Gastrocnemius medialis (tissue), 4 donors: ENCODE results near the gene HS3ST3A1. TPM values are rescaled to one million over a fixed set of nuclear protein-coding genes. Genes with fewer than 3 reads are reported as not detected.
"Not testable (repeated sequence)": the region's sequence is repeated elsewhere in the genome, so short reads cannot be mapped to it uniquely, and the experiment has no call there.

ENCODE experiments used
- ATAC-seq, 2 donors: fragments of 150-250 bp; one replicate each; pipeline ENCODE4 v1.9.1; 2016
- DNase-seq, 2 donors: peaks; one replicate each; pipeline ENCODE4 v3.0.0-alpha.2; 2019
- H3K27ac ChIP-seq, 4 donors: fragments of 200-600 bp; sonication (generic); 1 replicate in 1 of 4; 2 replicates in 3 of 4; pipeline ENCODE4 v1.5.1; 2016 to 2018; ENCODE audit warnings: mild to moderate bottlenecking in 2 of 4, moderate library complexity in 1 of 4
- H3K27me3 ChIP-seq, 3 donors: fragments of 200-600 bp; sonication (generic) in 2 of 3; 1 replicate in 1 of 3; 2 replicates in 2 of 3; pipeline versions ENCODE4 v1.5.1 to v1.6.0; 2016 to 2019; ENCODE audit warnings: mild to moderate bottlenecking in 1 of 3, moderate library complexity in 1 of 3
- H3K36me3 ChIP-seq, 2 donors: fragments of 200-600 bp; sonication (generic) in 1 of 2; one replicate each; pipeline ENCODE4 v1.5.1; 2017 to 2018
- H3K4me1 ChIP-seq, 2 donors: fragments of 200-600 bp; sonication (generic) in 1 of 2; one replicate each; pipeline ENCODE4 v1.5.1; 2016 to 2017; ENCODE audit warnings: mild to moderate bottlenecking in 2 of 2
- H3K4me3 ChIP-seq, 4 donors: fragments of 200-600 bp; sonication (generic) in 3 of 4; 1 replicate in 1 of 4; 2 replicates in 3 of 4; pipeline ENCODE4 v1.5.1; 2016 to 2019; ENCODE audit warnings: mild to moderate bottlenecking in 2 of 4
- H3K9me3 ChIP-seq, 3 donors: fragments of 200-600 bp; sonication (generic) in 2 of 3; 1 replicate in 1 of 3; 2 replicates in 2 of 3; pipeline ENCODE4 v1.5.1; 2016 to 2019
- CTCF ChIP-seq, 5 experiments: fragments of 450-650 bp in 3 of 5; fragments of 200-600 bp in 2 of 5; sonication (generic) in 2 of 5; IDR thresholded peaks in 4 of 5; conservative IDR thresholded peaks in 1 of 5; 1 replicate in 4 of 5; 2 replicates in 1 of 5; pipeline ENCODE4 v1.5.1; 2016 to 2019; ENCODE audit warnings: antibody characterized with exemption in 5 of 5, mild to moderate bottlenecking in 3 of 5, moderate library complexity in 3 of 5
- POLR2A ChIP-seq, 2 donors: fragments of 450-650 bp; IDR thresholded peaks; one replicate each; pipeline ENCODE4 v1.6.1; 2017; ENCODE audit warnings: antibody characterized with exemption in 2 of 2, mild to moderate bottlenecking in 2 of 2, moderate library complexity in 2 of 2
- in situ Hi-C, 4 donors: fragments of 200-750 bp; cut with MboI; loops; one replicate each; pipeline versions ENCODE4 v1.15.0 to v1.8.0; 2017; ENCODE audit warnings: low sequenced_read_pairs in 4 of 4
- intact Hi-C: fragments of 100-400 bp; cut with DNase I; formaldehyde crosslinking; loops from one replicate; pipeline ENCODE4 v1.15.1; 2023; ENCODE audit warnings: low total_unique reads
- total RNA-seq, 4 donors: library from RNA; depleted of rRNA; stranded (reverse); fragments of >200 nt; gene quantifications; one replicate each; pipeline versions ENCODE4 v1.1.0 to v1.2.3, GENCODE V29; 2016

The HS3ST3A1 gene
- total RNA-seq, 4 donors from 2014 or later: 0.23 to 1.4 (median 0.85) TPM

DNA sequence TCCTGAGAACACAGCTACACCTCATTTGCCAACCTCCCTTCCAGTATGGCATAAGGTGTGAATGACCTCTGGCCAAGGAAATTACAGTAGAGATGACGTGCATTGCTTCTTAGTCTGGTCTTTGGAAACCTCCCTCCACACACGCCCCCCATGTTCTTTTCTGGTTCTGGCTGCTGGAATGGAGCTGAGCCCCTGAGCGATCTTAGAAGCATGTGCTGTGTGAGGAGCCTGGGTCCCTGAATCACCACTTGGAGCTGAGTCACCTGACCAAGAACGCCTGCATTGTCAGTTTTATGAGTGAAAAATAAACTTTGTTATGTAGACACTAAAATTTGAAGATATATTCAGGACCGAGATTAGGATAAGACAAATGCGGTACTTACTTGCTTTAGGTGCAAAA lies 51.4 kb downstream of the HS3ST3A1 start:
- no peak overlapping the region for H3K27ac ChIP-seq
- no peak for DNase-seq
- no peak for TF ChIP-seq POLR2A (IDR thresholded peaks at IDR 0.05)
- no peak for ATAC-seq
- H3K27me3 ChIP-seq: no peaks in the 10 kb centered on the region
- in situ Hi-C loops: no loop called here
- H3K9me3 ChIP-seq: no peaks in the 10 kb centered on the region
- H3K36me3 ChIP-seq: no peaks in the 10 kb centered on the region
- no peaks in the 10 kb centered on the region for H3K4me1 ChIP-seq
- intact Hi-C loops: no loop called here
- no peak overlapping the region for H3K4me3 ChIP-seq

DNA sequence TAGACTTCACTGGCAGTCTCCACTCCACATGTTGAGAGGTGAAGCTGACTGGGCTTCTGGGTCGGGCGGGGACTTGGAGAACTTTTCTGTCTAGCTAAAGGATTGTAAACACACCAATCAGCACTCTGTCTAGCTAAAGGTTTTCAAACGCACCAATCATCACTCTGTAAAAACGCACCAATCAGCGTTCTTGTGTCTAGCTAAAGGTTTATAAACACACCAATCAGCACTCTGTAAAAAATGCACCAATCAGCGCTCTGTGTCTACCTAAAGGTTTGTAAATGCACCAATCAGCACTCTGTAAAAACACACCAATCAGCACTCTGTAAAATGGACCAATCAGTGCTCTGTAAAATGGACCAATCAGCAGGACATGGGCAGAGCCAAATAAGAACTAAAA lies 53.2 kb downstream of the HS3ST3A1 start:
- H3K27me3 ChIP-seq, H3K36me3 ChIP-seq, in situ Hi-C loops, H3K27ac ChIP-seq, H3K4me3 ChIP-seq, intact Hi-C loops, H3K4me1 ChIP-seq, H3K9me3 ChIP-seq, DNase-seq, ATAC-seq: not testable (repeated sequence)

- TF ChIP-seq POLR2A (IDR thresholded peaks at IDR 0.05): no peak
- TF ChIP-seq CTCF (IDR thresholded peaks at IDR 0.05 in 4 of 5, conservative IDR thresholded peaks at IDR 0.05 in 1 of 5): no peak
- Histone ChIP-seq H3K4me1 (no peaks in the 10 kb centered on the region), H3K36me3 (no peaks in the 10 kb centered on the region), H3K9me3 (no peaks in the 10 kb centered on the region), H3K27me3 (no peaks in the 10 kb centered on the region), H3K27ac (no peak overlapping the region), H3K4me3 (no peak overlapping the region)
- ATAC-seq: no peak
- DNase-seq: no peak
- intact Hi-C loops (no loop called here), in situ Hi-C loops (no loop called here)
These were observed 54.9 kb downstream of the HS3ST3A1 start for GRCh38 chr17:13546851-13547250.

- intact Hi-C loops: no loop called here
These were observed 55.8 kb downstream of the HS3ST3A1 start for GRCh38 chr17:13545941-13546340.

DNA sequence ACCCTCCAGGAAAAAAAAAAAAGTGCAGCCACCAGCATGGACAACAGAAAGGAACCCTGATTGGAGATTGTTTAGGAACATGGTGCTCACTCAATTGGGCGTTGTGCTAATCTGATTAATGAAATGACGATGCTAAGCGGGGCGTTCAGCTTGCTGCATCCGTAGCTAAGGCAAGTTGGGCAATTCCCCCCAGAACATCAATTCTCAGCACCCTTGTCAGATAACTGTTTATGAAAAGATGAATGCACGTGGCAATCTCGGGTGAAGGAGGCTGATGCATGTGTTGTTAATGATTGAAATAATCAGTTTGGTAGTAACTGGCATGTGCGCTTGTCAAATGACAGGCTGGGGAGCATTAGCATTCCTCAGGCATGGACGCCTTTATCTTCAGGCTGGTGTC lies 57.0 kb downstream of the HS3ST3A1 start:
- Histone ChIP-seq H3K27me3 (no peaks in the 10 kb centered on the region), H3K36me3 (no peaks in the 10 kb centered on the region), H3K4me3 (no peak overlapping the region), H3K9me3 (no peaks in the 10 kb centered on the region), H3K4me1 (no peaks in the 10 kb centered on the region), H3K27ac (no peak overlapping the region)
- DNase-seq (no peak), ATAC-seq (no peak)
- TF ChIP-seq CTCF (IDR thresholded peaks at IDR 0.05 in 4 of 5, conservative IDR thresholded peaks at IDR 0.05 in 1 of 5): no peak
- TF ChIP-seq POLR2A (IDR thresholded peaks at IDR 0.05): no peak
- in situ Hi-C loops (no loop called here), intact Hi-C loops (no loop called here)

More at GRCh38 chr17:13545941-13546340, 55.8 kb downstream of the HS3ST3A1 start:
- no peaks in the 10 kb centered on the region for H3K27me3 ChIP-seq
- no peak overlapping the region for H3K4me3 ChIP-seq
- H3K27ac ChIP-seq: no peak overlapping the region
- H3K36me3 ChIP-seq: no peaks in the 10 kb centered on the region
- TF ChIP-seq POLR2A (IDR thresholded peaks at IDR 0.05): no peak
- TF ChIP-seq CTCF (IDR thresholded peaks at IDR 0.05 in 4 of 5, conservative IDR thresholded peaks at IDR 0.05 in 1 of 5): no peak
- DNase-seq: no peak
- no peaks in the 10 kb centered on the region for H3K4me1 ChIP-seq
- H3K9me3 ChIP-seq: no peaks in the 10 kb centered on the region
- no peak for ATAC-seq
- in situ Hi-C loops: no loop called here

DNA sequence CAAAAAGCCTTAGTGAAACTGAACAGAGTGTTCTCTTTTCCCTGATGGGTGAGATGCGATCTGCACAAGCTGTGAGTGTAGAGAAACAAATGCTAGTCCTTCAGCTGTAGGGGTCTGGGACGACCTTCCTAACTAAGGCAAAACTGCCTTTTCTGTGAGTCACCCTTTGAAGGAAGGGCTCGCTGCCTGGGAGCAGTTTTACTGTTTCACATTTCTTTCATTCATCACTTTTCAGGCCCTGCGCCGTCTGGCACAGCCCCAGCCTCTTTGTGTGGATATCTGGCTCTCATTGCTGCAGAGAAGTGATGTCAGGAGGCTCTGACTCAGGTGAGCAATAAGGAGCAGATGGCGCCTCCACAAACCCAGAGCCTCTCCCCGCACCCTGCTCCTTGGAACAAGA lies 57.4 kb downstream of the HS3ST3A1 start:
- Histone ChIP-seq H3K27me3 (no peaks in the 10 kb centered on the region), H3K4me3 (no peak overlapping the region), H3K36me3 (no peaks in the 10 kb centered on the region), H3K9me3 (no peaks in the 10 kb centered on the region), H3K4me1 (no peaks in the 10 kb centered on the region), H3K27ac (no peak overlapping the region)
- TF ChIP-seq POLR2A (IDR thresholded peaks at IDR 0.05) (no peak), CTCF (IDR thresholded peaks at IDR 0.05 in 4 of 5, conservative IDR thresholded peaks at IDR 0.05 in 1 of 5) (no peak)
- DNase-seq: no peak
- in situ Hi-C loops (no loop called here), intact Hi-C loops (no loop called here)
- ATAC-seq: no peak
